GM19467 (cell line): ENCODE data around the gene WDR53.
A peak's percentile ranks its signal among the peaks of the same experiment; 100 is the strongest.
"Not testable (repeated sequence)": the region's sequence is repeated elsewhere in the genome, so short reads cannot be mapped to it uniquely, and the experiment has no call there.

ENCODE experiments used
- ATAC-seq: cut with Tn5 transposase; IDR thresholded peaks from one replicate; pipeline ENCODE4 v1.9.1; 2021; ENCODE audit warnings: mild to moderate bottlenecking, moderate library complexity; ENCODE audit not compliant: unreplicated experiment

Gene WDR53

DNA sequence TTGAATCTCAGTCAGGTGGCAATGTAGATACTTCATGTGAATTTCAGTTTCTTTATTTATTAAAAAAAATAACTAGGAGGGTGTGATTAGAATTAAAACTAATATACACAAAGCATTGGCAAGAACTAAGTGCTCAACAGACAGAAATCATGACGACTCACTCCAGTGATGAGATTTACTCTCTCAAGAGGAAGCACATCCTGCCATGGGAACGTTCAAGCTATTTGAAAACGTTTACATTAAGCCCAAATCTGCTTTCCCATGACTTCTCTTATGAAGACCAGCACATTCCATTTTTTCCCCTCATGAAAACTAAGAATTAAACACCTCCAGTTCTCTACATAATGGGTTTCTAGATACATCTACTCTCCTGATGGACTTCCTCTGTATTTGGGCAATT is 8.5 kb downstream of the WDR53 start:
- no peak for ATAC-seq

DNA sequence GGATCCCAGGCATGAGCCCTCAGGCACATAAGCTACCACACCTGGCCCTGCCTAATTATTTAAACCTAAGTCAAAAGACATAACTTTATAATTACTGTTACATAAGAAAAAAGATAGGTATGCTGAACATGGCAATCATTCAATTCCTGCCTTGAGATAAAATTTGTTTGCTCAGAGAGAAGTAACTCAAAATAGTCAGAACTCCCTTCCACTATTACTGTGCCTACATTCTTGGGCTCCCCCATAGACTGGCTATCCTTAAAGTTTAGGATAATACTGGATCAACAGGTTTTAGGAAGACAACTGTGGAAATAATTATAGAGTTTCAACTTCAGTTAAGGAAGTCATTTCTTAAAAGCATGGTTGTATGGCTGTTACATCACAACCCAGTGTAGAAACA is 9.9 kb downstream of the WDR53 start:
- no peak for ATAC-seq

DNA sequence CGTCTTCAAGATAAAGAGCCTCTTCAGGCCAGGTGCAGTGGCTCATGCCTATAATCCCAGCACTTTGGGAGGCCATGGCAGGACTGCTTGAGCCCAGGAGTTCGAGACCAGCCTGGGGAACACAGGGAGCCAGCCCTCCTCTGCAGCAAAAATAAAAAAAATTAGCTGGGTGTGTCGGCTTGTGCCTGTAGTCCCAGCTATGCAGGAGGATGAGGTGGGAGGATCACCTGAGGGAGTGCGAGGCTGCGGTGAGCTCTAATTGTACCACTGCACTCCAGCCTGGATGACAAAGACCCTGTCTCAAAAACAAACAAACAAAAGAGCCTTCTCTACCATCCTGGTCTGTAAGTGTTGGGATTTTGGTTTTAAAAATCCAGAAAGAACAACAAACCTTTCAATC is 11.1 kb downstream of the WDR53 start:
- no peak for ATAC-seq

DNA sequence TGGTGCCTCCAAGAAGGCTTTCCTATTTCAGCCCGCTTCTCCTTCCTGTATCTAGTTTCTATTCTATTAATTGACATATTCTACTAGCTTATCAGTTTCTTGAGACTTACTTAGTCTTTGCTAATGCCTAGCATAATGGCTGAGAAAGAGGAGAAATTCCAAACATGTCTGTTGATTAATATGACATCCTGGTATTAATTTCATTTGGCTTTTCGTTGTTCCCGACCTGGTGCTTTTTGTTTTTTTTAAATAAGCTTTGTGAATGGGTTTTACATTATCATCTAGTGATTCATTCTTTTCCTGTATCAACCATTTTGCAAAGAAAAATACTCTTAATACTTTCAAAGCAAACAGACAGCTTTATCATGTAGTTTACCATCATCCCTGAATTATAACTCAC is 13.1 kb downstream of the WDR53 start:
- no peak for ATAC-seq

DNA sequence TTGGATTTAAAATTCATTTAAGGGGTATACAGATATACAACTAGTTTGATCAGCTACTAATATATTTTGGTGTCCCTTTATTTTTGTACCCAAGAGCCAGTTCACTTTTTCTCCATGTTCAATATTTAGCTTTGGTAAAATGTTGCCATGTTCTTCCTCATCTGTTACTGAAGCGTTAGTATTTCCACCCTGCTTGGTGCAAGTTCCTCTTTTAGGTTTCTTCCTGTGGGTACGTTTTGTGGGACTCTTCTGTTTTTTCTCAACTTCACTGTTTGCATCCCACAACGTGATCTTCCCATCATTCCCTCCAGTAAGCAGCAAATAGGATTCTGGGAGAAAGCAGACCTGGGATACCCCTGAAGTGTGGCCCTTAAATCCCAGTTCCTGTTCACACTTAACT is 14.1 kb downstream of the WDR53 start:
- ATAC-seq: no peak

DNA sequence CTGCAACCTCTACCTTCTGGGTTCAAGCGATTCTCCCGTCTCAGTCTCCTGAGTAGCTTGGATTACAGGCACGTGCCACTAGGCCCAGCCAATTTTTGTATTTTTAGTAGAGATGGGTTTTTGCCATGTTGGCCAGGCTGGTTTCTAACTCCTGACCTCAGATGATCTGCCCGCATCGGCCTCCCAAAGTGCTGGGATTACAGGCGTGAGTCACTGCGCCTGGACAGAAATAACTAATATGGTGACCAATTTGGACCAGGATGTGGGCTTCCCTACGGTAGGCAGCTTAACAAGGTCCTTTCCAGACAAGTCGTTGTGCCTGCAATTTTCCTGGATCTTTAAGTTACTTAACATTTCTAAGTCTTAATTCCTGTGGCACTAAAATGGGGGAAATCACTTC is 14.8 kb downstream of the WDR53 start:
- ATAC-seq: no peak

DNA sequence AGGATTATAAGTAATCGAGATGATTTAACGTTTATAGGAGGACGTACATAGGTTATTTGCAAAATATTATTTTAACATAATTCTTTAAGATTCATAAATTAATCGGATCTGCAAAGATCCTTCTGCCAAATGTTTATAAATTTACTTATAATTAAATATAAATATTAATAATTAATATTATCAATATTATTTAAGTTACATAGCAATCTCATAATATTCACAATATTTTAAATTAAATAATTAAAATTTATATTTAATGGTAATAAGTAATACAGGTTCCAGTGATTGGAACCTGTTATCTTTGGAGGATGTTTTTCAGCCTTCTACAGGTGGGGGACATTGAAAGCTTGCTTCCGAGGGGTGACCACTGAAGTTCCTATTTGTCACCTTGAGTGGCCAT is 16.1 kb downstream of the WDR53 start:
- no peak for ATAC-seq

DNA sequence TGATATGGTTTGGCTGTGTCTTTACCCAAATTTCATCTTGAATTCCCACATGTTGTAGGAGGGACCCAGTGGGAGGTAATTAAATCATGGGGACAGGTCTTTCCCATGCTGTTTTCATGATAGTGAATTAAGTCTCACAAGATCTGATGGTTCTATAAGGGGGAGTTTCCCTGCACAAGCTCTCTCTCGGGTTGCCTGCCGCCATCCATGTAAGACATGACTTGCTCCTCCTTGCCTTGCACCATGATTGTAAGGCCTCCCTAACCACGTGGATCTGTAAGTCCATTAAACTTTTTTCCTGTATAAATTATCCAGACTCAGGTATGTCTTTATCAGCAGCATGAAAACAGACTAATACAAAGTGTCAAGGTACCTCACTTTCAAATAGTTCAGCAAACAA is 18.2 kb downstream of the WDR53 start:
- ATAC-seq: not testable (repeated sequence)

DNA sequence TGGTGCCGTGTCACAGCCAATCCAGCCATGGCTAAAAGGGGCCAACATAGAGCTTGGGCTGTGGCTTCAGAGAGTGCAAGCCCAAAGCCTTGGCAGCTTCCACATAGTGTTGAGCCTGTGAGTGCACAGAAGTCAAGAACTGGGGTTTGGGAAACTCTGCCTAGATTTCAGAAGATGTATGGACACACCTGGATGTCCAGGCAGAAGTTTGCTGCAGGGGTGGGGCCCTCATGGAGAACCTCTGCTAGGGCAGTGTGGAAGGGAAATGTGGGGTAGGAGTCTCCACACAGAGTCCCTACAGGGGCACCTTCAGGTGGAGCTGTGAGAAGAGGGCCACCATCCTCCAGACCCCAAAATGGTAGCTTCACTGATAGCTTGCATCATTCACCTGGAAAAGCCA is 19.0 kb downstream of the WDR53 start:
- ATAC-seq: not testable (repeated sequence)

DNA sequence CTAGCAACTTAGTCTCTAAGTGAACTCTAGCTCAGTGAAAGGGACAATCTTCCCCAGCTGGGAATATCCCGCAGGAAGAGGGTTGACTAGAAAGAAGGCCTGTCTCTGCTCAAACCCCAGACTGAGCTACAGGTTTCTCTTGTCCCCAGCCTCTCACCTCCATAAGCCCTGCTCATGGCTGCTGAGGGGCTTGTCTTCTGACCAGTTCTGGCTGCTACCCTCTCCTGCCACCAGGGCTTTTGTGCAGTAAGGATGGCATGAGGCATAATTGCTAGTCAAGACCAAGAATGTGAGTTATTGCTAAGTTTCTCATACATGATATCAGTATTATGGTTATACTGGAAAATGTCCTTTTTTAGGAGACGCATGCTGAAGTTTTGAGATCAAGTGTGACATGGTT is 21.3 kb downstream of the WDR53 start:
- no peak for ATAC-seq

DNA sequence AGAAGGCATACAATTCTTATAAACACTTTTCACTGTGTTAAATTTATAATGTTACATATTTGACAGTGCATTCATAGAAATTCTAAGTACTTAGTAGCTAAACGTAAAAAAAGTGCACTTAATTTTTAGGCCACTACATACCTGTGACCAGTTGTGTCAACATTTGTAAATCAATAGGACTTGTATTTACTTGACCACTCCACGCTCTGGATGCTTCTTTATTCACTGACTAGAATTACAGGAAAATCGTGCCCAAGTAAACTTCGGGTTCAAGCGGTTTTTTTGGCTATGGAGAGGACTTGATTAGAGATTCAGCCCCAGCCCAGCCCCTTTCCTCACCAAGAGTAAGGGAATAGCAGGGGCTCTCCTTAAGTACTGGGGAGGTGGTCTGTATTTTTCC is 21.8 kb downstream of the WDR53 start:
- no peak for ATAC-seq

DNA sequence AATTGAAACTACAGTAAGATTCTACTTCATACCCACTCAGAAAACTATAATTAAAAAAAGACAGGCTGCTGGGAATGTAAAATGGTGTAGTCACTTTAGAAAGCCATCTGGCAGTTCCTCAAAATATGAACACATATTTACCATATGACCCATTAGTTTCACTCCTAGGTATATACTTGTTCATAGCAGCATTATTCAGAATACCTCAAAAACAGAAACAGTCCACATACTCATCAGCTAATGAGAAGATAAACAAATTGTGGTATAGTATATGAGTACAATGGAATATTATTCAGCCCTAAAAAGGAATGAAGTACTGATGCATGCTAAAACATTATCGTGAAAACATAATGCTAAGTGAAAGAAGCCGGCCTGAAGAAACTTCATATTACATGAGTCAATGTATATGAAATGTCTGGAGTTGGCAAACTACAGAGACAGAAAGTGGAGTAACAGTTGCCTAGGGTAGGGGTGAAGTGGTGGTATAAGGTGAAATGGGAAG is 23.8 kb downstream of the WDR53 start:
- no peak for ATAC-seq

DNA sequence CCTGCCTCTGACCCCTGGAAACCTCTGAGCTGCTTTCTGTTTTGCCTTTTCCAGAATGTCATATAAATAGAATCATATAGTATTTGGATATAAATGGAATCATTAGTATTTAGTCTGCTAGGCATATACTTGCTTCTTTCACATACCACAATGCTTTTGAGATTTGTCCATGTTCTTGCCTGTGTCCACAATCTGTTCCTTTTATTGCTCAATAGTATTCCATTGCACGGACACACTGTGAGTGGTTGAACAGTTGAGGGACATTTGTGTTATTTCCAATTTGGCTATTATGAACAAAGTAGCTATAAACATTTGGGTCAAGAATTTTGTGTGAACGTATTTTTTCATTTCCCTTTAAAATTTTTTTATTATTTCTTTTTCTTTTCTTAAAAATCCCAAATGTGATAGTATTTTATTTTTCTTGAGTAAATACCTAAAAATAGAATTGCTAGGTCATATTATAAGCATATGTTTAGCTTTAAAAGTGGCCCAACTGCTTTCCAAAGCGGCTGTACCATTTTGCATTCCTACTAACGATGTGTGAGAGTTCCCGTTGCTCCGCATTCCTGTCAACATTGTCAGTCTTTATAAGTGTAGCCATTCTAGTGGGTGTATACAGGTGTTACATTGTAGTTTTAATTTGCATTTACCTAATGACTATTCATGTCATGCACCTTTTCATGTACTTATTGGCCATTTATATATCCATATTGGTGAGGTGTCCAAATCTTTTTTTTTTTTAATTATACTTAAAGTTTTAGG is 26.5 kb downstream of the WDR53 start:
- ATAC-seq: no peak

DNA sequence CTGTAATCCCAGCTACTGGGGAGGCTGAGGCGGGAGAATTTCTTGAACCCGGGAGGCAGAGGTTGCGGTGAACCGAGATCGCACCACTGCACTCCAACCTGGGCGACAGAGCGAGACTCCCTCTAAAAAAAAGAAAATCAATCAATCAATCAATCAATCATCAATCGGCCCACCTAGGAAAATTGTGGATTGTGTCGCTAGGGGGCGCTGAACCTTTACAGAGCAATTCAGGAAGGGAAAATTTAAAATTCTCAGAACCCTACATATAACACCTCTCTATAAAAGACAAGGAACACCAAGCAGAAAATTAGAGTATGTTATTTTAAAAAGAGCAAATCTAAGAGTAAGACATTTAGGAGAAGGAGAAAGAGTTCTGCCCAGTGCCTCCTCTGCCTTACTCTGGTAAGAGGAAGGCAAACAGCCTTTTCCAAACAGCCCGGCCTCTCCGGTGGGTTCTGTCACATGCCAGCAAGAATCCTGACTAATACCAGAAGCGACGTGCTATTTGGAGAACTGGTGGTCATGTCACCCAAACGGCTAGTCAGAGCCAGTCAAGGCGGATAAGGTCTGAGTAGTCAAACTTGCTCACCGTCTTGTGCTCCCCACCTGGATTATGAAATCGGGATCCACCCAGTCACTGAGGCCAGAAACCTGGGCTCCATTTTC is 30.9 kb downstream of the WDR53 start:
- no peak for ATAC-seq

DNA sequence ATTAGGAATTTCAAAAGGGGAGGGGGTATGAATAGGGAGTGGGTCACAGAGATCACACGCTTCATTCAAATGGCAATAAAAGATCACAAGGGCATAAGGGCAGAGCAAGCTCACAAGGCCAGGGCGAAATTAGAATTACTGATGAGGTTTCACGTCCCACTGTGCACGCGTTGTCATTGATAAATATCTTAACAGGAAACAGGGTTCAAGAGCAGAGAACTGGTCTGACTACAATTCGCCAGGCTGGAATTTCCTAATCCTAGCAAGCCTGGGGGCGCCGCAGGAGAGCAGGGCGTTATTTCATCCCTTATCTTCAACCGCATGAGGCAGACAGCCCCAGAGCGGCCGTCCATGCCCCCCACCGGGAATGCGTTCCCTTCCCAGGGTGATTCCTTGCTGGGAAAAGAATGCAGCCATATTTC is 35.1 kb downstream of the WDR53 start:
- no peak for ATAC-seq

DNA sequence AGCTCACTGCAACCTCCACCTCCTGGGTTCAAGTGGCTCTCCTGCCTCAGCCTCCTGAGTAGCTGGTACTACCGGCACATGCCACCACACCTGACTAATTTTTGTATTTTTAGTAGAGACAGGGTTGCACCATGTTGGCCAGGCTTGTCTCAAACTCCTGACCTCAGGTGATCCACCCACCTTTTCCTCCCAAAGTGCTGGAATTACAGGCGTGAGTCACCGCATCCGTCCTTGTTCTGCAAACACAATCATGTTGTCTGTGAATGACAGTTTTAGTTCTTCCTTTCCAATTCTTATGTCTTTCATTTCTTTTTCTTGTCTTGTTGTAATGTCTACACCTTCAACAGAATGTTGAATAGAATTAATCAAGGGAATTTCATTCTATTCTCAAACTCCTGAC is 36.9 kb downstream of the WDR53 start:
- no peak for ATAC-seq

DNA sequence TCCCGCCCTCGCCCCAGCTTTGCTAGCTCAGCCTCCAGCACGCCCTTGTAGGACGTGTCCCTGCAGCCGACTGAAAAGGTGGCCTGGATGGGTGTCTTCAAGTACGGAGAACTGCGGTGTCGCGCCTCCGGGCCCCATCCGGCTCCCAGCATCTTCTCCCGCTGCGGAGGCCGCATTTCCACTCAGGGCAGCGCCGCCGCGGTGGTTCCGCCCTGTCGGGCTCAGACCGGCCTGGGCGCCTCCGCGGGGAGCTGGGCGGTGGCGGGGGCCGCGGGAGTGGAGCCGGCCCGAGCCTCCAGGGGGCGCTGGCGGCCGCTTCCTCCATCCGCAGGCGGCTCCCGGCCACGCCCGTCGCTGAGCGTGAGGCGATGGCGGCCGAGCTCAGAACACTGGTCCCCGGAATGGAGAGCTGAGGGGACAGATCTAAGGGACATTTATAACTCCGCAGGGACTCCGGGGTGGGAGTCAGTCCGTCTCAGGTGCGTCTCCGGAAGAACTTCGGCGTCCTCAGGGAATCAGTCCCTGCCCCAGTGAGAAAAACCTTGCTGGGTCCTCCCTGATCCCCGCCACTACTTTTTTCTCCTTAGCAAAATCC is 39.6 kb downstream of the WDR53 start:
- ATAC-seq: peak; percentile 80

DNA sequence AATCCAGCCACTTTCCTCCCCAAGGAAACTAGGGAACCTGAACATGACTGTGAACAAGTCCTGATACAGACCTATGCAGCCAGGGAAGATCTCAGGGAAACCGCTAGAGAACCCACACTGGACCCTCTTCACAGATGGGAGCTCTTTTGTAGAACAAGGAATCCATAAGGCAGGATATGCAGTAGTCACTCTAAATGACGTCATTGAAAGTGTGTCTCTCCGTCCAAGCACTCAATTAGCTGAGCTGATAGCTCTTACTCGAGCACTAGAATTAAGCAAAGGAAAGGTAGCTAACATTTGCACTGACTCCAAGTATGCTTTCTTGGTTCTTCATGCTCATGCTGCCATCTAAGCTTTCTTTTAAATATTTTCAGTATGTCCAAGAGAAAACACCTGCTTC is 43.2 kb downstream of the WDR53 start:
- ATAC-seq: no peak

DNA sequence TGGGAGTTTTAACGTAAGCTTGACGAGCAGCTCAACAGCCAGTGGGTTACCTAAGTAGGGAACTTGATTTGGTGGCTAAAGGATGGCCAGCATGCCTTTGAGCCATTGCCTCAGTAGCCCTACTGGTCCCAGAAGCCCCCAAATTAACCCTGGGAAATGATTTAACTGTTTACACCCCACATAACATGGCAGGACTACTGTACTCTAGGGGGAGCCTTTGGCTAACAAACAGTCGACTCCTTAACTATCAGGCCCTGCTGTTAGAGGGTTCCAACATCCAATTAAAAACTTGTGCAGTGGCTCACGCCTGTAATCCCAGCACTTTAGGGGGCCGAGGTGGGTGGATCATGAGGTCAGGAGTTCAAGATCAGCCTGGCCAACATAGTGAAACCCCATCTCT is 43.8 kb downstream of the WDR53 start:
- no peak for ATAC-seq

DNA sequence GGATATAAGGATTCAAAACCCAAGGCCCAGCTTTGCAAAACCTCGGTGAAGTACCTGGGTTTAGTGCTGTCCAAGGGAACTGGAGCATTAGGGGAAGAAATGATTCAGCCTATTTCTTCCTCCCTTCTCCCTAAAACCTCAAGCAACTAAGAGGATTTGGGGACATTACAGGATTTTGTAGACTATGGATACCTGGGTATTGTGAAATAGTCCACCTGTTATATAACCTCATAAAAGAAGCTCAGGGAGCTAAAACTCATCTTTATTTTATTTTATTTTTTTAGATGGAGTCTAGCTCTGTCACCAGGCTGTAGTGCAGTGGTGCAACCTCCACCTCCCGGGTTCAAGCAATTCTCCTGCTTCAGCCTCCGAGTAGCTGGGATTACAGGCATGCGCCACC is 44.5 kb downstream of the WDR53 start:
- no peak for ATAC-seq

DNA sequence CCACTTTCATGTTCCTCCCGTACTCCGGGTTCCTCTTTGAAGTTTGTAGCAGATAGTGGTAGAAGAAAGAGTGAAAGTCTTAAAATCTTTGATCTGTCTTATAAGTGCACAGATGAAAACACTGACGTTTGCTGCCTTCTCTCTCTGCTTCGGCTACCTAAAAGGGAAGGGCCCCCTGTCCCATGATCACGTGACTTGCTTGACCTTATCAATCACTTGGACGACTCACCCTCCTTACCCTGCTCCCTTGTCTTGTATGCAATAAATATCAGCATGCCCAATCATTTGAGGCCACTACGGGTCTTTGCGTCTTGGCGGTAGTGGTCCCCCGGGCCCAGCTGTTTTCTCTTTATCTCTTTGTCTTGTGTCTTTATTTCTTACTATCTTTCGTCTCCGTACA is 47.1 kb downstream of the WDR53 start:
- ATAC-seq: not testable (repeated sequence)

DNA sequence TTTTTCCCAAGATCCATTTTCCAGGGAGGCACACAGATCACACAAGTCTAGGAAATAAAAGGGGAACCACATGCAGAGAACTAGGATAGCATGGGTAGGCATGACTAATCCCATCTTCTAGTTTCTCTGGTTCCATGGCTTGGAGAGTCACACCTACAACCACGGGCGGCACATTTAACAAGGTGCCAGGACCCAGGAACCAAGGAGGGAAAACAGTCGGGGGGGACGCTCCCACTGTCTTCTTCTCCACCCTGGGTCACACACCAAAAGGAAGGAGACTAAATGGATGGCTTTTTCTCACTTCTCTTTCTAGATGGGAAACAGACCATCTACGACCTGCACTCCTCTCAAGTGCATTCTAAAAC is 48.7 kb downstream of the WDR53 start:
- ATAC-seq: no peak
